Measurements from ENCODE around the gene TOP2A.

TOP2A gene, protein sequence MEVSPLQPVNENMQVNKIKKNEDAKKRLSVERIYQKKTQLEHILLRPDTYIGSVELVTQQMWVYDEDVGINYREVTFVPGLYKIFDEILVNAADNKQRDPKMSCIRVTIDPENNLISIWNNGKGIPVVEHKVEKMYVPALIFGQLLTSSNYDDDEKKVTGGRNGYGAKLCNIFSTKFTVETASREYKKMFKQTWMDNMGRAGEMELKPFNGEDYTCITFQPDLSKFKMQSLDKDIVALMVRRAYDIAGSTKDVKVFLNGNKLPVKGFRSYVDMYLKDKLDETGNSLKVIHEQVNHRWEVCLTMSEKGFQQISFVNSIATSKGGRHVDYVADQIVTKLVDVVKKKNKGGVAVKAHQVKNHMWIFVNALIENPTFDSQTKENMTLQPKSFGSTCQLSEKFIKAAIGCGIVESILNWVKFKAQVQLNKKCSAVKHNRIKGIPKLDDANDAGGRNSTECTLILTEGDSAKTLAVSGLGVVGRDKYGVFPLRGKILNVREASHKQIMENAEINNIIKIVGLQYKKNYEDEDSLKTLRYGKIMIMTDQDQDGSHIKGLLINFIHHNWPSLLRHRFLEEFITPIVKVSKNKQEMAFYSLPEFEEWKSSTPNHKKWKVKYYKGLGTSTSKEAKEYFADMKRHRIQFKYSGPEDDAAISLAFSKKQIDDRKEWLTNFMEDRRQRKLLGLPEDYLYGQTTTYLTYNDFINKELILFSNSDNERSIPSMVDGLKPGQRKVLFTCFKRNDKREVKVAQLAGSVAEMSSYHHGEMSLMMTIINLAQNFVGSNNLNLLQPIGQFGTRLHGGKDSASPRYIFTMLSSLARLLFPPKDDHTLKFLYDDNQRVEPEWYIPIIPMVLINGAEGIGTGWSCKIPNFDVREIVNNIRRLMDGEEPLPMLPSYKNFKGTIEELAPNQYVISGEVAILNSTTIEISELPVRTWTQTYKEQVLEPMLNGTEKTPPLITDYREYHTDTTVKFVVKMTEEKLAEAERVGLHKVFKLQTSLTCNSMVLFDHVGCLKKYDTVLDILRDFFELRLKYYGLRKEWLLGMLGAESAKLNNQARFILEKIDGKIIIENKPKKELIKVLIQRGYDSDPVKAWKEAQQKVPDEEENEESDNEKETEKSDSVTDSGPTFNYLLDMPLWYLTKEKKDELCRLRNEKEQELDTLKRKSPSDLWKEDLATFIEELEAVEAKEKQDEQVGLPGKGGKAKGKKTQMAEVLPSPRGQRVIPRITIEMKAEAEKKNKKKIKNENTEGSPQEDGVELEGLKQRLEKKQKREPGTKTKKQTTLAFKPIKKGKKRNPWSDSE (N-terminal part only)

DNA sequence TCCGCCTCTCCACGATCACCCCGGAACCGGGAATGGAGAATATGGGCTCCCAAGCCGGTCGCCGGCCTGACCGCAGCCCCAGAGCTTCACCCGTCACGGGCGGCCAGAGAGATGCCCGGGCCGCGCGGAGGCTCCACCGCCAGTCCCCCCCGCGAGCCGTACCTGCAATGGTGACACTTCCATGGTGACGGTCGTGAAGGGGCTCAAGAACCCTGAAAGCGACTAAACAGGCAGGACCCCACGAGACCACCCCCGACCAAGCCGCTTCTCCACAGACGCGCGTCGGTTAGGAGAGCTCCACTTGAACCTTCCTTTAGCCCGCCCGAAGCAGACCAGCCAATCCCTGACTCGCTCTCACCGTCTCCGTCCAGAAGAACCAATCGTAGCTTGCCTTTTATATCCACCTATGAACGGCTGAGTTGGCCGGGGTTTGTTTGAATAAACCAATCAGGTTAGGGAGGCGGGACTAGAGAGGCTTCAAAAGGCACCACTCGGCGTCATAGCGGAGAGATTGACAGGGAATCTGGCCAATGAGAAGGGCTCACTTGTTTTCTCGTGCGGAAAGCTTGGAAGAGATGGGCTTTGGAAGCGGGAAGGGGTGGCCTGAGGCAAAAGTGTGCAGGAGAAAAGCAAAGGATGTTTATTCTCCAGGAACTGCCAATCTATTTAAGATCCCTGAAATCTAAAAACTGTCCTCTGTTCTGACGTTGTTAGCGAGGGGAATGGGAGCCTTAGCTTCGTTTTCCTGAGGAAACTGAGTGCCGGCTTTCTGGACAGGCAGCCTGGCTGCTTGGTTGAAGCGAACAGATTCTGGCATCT lies at the start of gene TOP2A:
TSS of gene TOP2A (minus strand) at position 288 of the 819 bp plus-strand sequence. CDS start at position 183, 105 bp downstream.
- DNase-seq: peak; percentile 97

DNA sequence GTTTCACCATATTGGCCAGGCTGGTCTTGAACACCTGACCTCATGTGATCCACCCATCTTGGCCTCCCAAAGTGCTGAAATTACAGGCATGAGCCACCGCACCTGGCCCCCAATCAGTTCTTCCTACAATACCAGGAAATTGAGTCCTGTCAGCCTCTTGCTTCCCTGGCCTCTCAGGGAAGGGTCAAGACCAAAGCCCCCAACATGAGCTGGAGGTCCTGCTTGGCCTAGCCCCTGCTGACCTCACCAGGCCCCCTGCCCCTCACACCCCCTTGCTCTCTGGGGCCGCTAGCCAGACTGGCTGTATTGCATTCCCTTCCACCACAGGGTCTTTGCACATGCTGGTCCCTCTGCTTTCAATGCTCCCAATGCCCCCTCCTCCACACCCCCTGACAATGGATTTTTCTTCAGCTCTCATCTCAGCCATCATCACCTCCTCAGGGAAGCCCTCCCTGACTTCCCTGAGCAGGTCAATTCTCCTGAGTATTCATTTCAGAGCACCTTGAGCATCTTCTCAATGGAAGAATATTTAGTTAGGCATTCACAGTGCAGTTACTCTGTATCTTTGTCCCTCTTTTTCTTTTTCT lies 49.7 kb upstream of the TOP2A start:
- no peak for DNase-seq

- DNase-seq: no peak
These were observed 48.7 kb upstream of the TOP2A start for GRCh38 chr17:40466298-40466971.

DNA sequence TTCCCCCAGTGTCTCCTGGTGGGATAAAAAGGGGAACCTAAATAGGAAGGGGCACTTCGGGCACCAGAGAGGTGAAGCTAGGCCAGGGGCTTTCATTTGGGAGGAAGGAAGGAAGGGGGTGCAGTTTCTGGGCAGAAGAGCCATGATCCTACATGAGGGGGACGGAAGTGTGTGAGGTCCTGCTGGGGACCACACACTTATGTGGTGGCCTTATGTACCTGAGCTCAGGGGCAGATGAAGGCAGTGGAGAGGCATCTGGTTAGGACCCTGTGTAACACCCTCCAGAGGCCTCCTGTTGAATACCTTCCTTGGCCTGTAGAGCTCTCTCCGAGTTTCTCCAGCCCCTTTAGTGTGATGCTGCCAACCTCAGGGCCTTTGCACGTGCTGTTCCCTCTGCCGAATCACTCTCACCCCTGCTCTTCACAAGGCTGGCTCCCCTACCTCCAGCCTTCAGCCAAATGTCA lies 46.7 kb upstream of the TOP2A start:
- DNase-seq: no peak

GRCh38 chr17:40463122-40463550 lies 45.4 kb upstream of the TOP2A start:
- DNase-seq: no peak

DNA sequence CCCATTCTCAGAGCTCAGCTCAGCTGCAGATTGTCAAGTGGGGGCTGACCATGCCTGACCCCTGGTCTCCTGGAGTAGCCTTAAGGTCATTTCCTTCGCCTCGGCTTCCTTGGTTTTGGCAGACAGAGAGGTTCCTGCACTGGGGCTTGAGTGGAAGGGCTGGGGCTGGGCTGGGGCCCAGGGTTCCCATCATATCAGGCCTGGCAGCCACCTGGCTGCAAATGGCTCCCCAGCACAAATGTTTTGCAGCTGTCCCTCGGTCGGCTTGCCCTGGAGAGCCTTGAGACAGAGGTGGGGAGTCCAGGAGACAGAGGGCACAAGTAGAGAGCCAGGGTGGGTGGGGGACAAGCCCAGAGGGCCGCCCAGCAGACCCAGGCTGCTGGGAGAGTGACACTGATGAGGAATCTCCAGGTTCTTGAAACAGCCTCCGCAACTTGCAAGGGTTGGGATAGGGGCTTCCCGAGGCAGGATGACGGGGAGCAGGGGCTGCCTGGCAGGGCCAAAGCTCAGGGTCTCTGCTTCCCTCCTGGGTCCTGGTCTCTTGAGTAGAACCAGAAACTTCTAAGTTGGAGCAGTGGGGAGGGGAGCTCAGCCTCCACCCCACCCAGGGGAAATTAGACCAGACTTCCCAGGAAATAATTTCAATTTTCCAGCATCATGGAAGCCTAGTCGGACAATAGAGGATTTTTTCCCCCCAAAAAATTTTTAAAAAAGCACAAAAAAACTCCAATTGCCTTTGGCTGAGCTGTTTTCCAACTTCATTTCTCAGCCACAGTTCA lies 44.8 kb upstream of the TOP2A start:
- DNase-seq: no peak

DNA sequence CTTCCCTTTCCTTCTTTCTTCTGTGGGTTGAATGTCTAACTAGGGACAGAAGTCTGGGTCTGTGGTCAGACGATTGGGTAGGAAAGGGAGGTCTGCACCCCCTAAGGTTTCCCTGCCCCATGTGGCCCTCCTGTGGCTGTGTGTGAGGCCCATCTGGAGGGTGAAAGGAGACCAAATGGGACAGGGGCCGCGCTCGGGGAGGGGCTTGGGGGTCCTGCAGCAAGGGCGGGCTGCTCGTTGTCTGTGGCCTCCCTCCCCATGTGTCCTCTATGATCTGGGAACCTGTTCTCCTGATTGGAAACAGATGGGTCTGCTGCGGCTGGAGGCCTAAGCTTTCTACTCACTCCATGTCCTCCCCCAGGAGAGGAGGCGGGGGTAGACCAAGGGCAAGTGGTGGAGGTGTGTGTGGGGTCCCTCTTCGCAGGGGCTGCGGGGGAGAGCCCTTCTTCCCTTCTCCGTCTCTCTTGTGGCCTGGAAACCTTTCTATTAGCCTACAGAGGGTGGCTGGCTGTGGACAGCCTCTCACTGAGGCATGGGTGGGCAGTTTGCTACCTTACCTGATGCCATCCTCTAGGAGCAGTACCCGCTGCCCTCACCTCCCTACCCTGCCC lies 44.1 kb upstream of the TOP2A start:
- DNase-seq: no peak

DNA sequence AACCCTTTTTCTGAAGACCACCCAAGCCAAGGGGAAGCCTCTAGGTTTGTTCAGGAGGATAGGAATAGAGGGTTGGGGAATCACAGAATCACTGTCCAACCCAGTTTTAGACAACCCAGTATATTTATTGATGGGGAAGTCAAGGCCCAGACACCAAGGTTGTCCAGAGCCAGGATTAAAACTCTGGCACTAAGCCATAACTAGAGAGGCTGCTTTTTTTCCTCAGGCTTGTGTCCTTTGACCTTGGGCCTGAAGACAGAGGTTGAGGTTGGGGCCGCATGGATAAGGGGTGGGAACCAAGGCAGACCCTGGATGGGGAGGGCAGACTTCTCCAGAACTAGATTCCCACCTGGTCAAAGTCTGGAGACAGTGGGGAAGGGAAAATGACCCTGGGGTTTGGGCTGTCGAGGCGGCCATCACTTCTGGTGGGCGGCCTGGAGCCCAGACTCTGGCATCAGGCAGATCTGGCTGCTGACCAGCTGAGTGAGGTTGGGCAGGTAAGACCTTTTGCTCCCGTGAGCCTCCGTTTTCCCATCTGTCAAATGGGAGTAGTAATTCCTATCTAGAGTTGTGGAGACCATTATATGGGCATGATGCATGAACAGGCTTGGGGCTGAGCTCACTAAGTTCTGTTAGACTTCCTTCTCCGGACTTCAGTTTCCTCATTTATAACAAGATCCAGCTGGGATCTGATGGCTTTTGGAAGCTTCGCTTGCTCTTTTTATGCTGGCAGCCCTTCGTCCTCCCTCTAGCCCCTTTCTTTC lies 43.5 kb upstream of the TOP2A start:
- no peak for DNase-seq

- no peak for DNase-seq
These were observed 42.9 kb upstream of the TOP2A start for GRCh38 chr17:40460604-40460967.

GRCh38 chr17:40459636-40460603 lies 42.2 kb upstream of the TOP2A start:
- no peak for DNase-seq

DNA sequence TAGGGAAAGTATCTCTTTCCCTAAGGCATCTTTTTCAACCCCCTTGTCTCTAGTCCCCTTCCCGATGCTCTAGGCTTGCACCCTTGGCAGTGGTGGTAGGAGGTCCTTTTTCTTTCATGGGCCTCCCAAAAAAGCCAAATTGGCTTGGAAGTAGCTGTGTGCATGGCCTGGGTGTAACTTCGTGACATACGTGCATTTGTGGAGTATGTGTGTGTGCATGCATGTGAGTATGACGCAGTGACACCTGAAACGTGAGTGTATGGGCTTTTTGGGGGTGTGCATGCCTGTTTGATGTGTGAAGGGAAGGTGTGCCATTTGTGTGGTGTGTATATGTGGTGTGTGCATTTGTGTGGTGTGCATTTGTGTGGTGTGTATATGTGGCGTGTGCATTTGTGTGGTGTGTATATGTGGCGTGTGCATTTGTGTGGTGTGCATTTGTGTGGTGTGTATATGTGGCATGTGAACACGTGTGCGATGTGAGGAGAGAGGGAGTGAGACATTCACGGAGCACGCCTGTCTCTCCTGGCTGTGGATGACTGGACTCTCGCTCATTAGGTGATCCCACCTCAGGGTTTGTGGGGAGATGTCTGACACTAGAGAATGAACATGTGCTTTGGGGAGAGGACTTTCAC lies 41.3 kb upstream of the TOP2A start:
- no peak for DNase-seq

- DNase-seq: no peak
These were observed 40.5 kb upstream of the TOP2A start for GRCh38 chr17:40457964-40458791.

GRCh38 chr17:40457369-40457768 lies 39.7 kb upstream of the TOP2A start:
- no peak for DNase-seq

GRCh38 chr17:40456396-40456951 lies 38.8 kb upstream of the TOP2A start:
- DNase-seq: no peak

GRCh38 chr17:40454613-40454995 lies 36.9 kb upstream of the TOP2A start:
- no peak for DNase-seq

Data from CD4-positive, alpha-beta T cell treated with Interleukin-15 for 1 hour (primary cell).